Activated CD8-positive, alpha-beta memory T cell treated with anti-CD3 and anti-CD28 coated beads for 48 hours (primary cell): Measurements from ENCODE around the gene KRT75.
"Not testable (repeated sequence)": the region's sequence is repeated elsewhere in the genome, so short reads cannot be mapped to it uniquely, and the experiment has no call there.

Experiments used
- DNase-seq, 3 experiments: peaks; one replicate each; pipeline ENCODE4 v3.0.0-alpha.2; 2020; ENCODE audit warnings: low read depth in 2 of 3, low spot score in 2 of 3

The KRT75 gene

DNA sequence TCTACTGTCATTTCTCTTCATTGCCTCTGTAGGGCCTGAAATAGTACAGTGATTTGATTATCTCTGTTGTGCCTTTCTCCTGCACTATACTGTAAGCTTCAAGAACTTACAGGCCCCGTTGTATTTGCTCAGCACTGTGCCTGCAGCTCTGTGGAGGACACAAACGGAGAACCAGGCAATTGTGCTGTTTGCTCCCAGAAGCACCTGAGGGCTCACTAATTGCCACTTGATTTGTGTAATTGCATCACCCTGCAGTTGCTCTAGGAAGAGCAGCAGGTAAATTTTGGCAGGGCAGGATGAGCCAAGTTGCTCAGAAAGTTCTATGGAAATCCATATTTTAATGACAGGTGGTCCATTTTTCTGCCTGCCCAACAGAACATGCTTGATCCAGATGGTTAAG is 16.4 kb downstream of the KRT75 start:
- no peak for DNase-seq

DNA sequence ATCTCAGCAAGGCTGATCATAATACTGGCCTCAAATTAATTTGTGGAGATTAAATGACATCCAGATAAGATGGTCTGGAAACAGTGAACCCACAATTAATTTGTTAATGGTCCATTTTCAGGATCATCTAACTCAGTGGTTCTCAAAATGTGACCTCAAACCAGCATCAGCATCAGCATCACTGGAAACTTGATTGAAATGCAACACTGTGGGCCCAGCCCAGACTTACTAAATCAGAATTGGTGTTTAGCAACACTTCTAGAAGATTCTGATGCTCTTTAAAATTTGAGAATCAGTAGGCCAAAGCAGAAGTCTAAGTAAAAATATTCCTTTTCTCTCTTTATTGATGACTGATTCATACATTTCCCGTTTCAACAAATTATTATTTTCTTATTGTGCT is 17.4 kb downstream of the KRT75 start:
- DNase-seq: no peak

DNA sequence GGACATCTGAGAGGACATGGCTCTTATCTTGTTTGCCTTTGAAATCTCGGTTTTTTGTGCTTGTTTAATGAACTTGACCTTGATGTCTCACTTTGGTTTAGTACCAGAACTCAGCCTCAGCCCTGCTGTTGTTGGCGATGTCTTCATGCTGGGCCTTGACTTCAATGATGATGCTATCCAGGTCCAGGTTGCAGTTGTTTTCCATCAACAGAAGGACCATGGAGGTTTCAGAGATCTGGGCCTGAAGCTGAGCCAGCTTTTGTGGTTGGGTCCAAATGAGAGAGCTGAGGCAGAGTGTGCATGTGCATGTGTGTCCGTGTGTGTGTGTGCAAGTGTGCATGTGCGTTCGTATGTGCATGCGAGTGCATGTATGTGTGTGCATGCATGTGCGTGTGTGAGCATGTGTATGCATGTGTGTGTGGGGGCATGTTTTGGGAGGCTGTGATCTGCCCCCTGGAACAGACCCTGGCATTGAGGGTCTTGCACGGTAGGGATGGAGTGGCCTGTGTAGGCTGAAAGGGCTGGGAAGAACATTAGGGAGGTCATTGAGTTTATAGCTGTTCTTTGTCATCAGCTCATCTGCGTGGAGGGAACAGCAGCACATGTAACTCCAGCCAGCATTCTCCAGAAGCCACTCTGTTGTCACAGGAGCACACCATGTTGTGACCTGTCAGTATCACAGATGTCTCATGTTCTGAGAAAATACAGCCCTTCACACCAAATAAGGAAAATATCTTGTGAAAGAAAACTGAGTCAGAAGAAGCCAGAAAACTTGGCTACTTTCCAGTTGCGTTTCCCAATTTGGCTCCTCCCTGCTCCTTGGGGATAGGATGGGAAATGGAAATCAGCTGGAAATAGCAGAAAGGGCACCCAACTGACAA is 18.1 kb downstream of the KRT75 start:
- no peak for DNase-seq

DNA sequence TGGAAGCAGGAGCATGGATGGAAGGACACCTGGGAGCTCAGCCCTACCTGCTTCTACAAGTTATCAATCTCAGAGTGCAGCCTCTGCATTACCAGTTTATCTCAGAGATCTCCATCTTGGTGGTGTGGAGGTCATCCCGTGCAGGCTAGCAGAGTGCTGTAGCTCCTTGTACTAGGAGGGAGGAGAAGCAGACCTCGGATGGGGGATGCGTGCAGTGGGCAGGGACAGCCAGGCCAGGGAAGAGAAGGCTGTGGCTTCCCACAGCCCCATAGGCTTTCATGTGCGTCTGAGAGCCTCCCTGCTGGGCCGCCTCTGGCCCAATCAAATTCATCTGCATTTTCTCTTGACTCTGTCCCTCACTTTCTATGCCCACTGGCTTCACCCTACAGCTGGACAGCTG is 19.2 kb downstream of the KRT75 start:
- DNase-seq: no peak

DNA sequence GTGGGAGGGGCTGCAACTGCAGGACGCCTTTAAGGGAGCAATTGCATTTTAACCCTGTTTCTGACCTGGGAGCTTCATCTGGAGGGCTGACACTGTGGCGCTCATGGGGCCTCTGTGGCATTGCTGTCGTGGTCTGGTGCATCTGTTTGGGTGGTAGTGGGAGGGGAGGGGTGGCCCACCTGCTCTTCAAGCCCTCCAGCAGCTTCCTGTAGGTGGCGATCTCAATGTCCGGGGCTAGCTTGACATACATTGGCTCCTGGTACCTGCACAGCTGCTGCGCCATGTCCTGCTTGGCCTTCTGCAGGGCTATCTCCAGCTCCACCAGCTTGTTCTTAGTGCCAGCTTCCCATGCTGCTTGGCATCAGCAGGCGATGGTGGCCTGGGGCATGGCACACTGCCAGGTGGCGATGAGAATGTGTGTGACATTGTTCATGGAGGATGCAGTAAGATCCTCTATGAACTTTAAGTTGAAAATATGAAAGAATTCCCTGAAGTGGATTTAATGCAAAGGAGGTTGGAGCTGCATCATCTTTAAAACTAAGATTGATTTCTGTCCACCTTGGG is 20.3 kb downstream of the KRT75 start:
- DNase-seq: no peak

DNA sequence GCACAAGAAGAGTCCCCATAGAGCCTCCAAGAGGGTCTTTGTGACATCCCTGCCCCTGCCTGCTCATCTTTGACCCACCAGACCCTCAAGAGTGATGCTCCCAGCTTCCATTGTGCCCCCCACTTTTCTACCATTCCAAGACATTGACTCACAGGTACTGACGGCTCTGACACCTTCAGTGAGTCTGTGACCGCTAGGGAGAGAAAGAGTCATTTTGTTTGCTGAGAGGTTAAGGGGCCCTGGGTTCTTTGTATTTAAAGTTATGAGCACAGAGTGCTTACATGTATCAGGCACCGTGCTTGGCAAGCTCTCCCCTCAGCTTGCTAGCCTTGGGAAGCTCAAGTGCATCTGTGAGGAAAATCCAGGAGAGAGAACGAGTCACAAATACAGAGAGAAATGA is 21.0 kb downstream of the KRT75 start:
- DNase-seq: no peak

DNA sequence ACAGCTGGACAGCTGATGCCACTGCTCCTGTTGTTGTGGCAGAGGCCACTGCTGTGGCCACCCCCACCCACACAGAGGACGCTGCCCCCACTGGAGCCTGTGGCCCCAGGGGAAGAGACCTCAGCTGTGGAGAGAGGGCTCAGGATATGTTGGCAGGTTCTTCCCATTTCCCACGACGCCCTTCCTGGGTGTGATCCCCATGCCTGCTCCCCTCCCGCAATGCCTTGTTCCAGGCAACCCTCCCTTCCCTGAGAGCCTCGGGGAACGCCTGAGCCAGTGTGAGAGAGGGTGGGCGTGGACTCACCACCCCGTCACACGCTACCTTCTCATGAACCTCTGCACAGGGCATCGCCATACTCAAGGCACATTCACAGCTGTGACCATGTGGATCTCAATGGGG is 22.4 kb downstream of the KRT75 start:
- no peak for DNase-seq

DNA sequence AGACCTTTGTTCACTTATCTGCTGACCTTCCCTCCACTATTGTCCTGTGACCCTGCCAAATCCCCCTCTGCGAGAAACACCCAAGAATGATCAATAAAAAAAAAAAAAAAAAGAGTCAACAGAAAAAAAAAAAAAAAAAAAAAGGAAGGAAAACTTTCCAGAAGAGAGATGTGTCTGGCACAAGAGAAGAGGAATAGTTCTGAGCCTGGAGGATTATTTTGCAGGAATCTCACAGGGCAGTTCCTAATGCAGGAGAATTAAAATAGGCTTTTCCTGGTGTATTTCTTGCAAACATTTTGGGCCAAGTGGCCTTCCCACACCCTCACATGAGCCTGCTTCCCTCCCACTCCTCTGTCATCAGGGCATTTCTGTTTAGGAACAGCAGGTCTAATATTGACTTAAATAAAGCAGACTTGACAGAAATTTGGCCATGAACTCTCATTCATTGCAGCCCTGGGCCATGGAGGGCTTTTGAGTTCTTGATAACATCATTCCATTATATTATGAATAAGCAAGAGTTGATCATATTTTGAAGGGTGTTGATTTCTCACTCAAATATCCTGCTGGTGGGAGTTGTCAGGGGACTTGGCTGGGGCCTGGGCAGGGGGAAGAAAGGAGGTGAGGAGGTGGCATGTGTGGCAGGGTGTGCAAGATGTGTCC is 23.5 kb downstream of the KRT75 start:
- not testable (repeated sequence) for DNase-seq

DNA sequence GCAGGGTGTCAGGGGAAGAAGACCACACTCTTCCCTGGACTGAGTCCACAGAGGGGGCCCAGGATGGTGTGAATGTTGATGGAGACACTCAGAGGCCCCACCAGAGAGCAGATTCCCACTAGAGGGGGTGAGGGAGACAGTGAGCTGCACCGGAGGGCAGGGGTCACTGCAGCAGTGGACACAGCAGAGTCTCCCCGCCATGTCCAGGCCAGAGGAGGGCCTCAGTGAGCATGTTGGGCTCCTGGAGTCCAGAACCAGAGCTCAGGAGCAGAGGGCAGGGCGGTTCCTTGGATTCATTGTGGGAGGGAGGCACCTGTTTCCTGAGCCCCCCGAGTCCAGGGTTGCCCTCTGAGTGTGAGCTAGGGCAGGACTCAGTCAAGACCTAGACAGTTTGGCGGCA is 26.3 kb downstream of the KRT75 start:
- no peak for DNase-seq

DNA sequence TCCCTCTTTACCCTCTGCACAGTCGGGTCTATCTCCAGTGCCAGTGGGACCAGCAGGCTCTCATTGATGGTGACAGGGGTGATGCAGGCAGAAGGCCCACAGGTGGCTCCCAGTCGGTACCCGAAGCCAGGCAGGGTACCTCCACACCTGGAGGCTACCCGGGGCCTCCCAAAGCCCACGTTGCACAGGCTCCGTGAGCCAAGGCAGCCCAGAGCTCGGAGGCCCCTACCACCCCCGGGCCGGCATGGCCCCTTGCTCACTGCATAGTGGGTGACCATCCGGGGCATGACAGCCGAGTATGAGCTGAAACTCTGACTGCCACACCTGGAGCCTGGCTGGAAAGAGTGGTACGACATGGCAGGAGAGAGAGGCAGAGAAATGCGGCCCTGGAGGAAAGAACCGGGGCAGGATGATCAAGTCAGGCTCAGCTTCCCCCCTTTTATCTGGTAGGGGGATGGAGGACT is 28.2 kb downstream of the KRT75 start, which contains the start of gene KRT82:
Gene KRT82 (minus strand): TSS at position 414 of the 464 bp plus-strand sequence. CDS start 58 bp downstream, at position 356.
- DNase-seq: no peak

DNA sequence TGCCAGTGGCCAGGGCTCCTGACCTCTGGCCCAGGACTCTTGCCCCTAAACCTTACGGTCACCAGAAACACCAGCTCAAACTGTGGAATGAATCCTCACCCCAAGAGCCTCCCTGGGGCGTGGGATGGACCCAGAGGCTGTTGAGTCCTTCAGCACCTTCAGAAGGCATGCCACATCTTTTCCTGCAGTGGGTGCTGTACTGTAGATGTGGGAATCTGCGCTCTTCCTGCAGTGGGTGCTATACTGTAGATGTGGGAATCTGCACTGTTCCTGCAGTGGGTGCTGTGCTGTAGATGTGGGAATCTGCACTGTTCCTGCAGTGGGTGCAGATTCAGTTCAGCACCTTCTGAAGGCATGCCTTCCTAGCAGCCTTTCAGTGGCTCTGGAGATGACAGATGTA is 29.2 kb downstream of the KRT75 start:
- DNase-seq: no peak

DNA sequence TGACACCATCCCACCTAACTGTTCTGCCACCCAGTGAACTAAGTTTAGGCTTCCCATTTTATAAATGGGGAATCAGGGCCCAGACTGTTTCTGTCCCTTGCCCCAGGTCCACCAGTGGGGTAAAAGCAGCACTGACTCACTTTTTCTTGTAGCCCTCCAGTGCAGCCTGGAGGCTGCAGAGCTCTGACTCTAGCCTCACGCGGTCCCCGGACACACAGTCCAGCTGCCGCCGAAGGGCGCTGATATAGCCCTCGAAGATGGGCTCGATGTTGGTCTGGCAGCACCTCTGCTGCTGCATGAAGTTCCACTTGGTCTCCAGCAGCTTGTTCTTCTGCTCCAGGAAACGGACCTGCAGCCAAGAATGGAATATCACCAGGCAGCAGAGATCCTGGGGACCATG is 30.6 kb downstream of the KRT75 start:
- no peak for DNase-seq

DNA sequence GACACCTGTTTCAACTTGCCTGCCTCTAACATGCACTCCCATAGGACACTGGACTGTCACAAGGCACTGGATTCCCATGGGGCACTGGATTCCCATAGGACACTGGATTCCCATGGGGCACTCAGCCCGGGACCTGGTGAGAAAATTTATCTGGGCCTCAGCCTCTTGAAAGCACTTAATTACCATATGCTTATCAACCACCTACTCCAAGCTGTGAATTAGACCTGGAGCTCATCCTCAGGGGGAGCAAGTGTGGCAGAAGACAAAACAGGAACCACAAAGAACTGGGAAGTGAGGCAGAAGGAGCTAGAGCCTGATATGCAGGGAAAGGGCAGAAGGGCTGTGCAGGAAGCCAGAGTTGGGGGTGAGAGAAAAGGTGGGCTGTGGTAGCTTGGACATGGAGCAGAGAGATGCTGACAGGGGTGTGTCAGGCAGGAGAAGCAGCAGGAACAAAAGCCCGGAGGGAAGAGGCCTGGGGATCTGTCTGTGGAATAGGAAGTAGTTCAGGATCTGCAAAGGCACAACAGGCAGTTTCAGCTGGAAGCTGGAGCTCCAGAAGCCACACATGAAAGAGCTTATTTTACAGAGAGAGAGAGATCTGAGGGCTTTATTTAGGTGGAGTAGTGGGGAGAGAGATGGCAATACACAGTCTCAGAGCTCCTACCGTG is 31.2 kb downstream of the KRT75 start:
- no peak for DNase-seq

DNA sequence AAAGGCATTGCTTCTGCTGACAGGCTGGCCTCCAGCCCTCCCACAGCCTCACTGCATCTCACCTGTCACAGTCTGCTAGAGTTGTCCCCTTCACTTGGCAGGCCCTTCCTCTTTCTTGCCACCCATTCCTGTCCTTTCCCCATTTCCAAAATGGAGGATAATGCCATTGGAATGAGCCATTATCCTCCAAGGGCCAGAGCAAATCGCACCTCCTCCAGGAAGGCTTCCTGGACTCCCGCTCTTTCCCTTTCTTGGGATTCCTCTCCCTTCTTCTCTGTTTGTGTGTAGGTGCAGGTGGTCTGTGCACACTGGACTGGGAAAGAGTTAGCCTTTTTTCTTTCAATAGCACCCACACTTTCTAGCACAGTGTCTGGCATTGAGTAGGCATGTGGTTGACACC is 31.8 kb downstream of the KRT75 start:
- no peak for DNase-seq

DNA sequence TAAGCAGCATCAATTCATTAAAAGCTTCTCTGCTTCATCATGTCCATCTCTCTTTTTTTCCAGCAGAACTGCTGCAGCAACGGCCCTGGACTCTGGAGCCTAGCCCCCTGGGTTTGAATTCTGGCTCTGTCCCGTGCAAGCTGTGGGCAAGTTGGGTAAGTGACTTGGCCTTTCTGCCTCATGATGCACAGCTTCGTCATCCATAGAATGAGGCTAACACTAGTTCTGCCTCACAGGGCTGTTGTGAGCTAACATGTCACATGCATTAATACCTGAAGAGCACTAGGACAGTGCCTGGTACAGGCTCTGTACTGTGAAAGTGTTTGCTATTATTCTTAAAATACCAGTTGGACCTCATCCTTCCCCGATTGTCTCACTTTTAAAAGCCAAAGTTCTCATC is 32.2 kb downstream of the KRT75 start:
- DNase-seq: no peak

DNA sequence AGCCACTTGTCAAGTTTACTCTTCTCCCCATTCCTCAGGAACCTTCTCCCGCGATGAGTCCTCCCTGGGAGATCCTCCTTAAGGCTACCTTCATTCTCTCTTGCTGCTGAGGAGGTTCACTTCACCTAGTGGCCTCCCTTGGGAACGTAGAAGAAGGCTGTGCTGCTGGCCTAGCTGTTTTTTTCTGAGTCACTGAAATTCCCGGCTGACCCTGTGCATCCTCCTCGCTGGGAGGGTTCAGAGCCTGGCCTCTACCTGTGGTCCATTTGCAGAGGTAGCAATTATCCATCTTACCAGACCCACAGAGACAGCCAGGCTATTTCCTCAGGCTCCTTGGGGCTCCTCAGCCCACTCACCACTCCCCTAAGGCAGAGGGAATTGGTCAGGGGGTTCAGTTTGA is 32.6 kb downstream of the KRT75 start:
- no peak for DNase-seq

DNA sequence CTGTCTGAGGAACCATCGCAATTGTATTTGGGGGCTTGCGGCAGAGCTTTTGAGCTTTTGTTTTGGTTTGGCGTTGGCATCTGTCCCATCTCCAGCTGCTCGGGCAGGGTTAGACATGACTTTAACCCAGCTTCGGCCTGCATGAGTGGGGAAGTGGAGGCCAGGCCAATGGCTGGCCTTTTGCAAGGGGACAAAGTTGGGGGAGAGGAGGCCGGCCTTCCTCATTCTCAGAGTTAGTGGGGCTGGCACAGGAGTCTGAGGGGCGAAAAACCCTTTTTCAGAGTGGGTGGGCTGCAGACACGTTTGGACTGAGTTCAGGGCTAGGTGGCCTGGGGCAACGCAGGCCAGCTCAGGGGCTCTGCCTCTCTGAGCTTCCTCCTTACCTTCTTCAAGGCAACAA is 33.3 kb downstream of the KRT75 start:
- no peak for DNase-seq

DNA sequence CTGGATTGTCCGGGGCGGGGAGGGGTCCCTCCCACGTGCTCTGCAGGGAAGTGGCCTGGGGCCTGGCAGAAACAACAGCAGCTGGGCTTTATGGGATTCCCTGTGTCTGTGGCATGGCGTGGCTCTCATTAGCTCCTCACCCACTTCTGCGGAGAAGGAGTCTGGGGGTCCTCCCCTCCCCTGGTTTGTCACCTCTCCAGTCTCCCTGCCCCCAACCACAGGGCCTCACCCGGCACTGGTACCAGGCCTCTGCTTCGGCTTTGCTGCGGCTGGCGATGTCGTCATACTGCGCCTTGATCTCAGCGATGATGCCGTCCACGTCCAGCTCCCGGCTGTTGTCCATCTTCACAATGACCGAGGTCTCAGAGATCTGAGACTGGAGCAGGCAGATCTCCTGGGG is 34.4 kb downstream of the KRT75 start:
- DNase-seq: no peak

DNA sequence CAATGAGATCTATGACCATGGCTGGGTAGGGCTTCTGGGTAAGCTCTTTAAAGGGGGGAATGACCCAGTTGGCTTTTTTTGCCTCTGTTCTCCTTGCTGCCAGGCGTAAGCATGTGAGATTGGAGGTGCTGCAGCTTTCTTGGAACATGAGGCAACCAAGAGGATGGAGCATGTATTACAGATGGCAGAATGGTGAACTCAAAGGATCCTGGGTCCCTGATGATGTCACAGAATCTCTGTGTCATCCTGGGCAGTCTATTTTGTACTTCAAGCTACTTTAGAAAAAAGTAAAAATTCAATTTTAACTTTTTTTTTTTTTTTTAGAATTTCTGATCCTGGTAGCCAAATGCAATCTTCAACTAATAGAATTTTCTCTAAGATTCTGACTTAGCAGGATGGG is 36.0 kb downstream of the KRT75 start:
- no peak for DNase-seq

DNA sequence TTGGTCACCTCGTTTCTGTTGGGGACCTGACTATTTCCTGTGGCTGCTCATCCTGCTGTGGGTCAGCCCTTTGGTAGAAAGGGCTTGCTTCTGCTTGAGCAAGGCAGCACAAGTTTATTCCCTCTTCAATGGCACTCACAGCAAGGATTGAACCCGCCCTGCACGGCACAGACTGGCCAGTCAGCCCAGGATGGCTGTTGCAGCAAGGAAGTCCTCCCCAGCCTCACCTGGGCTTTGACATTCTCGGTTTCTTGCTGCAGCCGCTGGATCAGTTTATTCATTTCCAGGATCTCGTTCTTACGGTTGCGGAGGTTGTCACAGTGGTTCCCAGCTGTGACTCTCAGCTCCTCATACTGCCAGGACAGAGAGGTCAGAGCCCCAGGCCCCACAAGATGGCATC is 37.5 kb downstream of the KRT75 start:
- DNase-seq: no peak

DNA sequence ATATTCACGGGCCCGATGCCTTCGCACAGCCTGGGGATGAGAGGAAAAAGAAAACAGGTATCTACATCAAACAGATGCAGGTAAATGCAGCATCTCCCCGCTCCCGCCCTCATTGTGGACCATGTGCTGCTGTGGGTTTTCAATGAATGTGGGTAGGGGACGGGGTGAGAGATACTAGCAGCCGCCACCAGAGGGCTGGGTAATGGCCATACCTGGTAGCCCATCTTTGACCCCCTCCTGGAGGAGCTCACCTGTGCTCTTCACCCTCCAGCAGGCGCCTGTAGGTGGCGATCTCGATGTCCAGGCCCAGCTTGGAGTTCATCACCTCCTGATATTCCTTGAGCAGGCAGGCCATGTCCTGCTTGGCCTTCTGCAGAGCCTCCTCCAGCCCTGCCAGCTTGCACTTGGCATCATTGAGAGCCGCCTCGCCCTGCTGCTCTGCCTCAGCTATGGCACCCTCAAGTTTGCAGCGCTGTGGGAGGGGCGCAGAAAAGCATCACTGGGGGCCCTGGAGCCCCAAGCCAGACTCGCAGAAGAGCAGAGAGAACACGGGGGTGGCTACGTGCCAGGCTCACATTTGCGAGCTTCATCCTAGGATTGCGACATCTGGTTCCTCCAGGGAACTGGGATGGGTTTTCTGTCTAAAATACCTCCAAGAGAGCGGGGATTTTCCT is 38.3 kb downstream of the KRT75 start:
- DNase-seq: no peak
